ENCODE results near the gene TRPC4AP.
"Not testable (repeated sequence)": the region's sequence is repeated elsewhere in the genome, so short reads cannot be mapped to it uniquely, and the experiment has no call there.

TRPC4AP gene

GRCh38 chr20:35092524-35093266 lies at the start of gene TRPC4AP:
TSS of gene TRPC4AP (minus strand) at chr20:35092807. CDS start at chr20:35092781, 26 bp downstream.
- DNase-seq = peak; percentile 95

- DNase-seq = no peak
Measured at GRCh38 chr20:35135867-35136586, 43.4 kb upstream of the TRPC4AP start.

DNA sequence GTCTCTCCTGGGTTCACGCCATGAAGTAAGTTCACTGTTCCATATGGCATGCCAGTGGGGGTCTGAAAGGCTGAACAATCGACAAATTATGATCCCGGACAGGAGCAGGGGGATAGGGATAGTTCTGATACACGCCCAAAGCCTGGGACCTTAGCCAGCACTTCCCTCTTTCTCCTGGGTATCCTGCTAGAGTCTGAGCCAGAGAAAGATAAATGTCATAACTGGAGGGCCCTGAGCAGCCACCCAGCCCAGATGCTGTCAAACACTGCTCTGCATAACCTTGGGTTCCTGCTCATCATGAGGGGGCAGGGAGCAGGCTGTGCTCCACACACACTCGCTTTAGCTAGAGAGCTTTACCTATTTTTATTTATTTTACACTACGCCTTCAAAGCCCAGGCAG lies 42.3 kb upstream of the TRPC4AP start:
- DNase-seq = no peak

DNA sequence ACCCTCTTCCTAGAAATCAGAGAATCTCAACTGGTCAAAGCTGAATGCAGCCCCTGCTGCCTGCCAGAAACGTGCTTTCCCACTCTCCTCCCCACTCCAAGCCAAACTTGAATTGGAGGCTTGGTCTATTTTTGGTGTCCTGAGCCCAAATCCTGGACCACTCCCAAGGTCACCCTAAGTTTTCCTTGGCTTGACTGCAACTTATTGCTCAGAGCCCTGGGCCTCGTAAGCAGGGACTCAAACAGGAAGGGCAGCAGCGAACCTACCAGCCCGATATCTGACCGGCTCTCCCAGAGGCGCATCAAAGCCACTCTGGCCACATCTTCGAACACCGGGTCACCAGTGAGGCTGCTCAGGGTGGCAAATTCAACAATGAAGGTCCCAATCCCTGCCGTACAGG lies 41.9 kb upstream of the TRPC4AP start:
- DNase-seq = no peak

DNA sequence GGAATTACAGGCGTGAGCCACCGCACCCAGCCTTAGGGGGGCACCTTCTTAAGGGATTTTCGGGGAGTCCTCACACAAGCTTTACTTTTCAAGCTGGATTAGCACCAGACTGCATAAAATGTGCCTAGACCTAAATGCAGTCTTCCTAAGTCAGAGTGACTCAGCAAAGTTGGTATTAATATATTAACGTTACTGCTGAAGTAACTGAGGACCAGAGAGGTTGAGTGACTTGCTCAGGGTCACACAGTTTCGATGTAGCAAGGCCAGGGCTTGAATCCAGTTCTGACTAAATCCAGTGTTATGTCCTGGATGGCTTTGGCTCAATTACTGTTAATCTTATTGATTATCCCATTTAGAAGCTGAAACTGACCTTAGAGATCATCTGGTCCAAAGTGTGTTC lies 41.1 kb upstream of the TRPC4AP start:
- no peak for DNase-seq

GRCh38 chr20:35133031-35133430 lies 40.4 kb upstream of the TRPC4AP start:
- DNase-seq = no peak

- no peak for DNase-seq
Measured at GRCh38 chr20:35131934-35132333, 39.3 kb upstream of the TRPC4AP start.

DNA sequence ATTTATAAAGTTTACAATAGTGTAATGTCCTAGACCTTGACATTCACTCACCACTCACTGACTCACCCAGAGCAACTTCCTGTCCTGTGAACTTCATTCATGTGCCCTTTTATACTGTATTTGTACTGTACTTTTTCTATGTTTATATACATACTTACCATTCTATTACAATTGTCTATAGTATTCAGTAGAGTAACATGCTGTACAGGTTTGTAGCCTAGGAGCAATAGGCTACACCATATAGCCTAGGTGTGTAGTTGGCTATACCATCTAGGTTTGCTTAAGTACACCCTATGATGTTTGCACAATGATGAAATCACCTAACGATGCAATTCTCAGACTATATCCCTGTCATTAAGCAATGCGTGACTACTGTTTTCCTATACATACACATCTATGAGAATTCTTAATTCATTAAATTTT lies 37.1 kb upstream of the TRPC4AP start:
- peak; percentile 82 for DNase-seq

GRCh38 chr20:35125753-35126152 lies 33.1 kb upstream of the TRPC4AP start:
- no peak for DNase-seq

DNA sequence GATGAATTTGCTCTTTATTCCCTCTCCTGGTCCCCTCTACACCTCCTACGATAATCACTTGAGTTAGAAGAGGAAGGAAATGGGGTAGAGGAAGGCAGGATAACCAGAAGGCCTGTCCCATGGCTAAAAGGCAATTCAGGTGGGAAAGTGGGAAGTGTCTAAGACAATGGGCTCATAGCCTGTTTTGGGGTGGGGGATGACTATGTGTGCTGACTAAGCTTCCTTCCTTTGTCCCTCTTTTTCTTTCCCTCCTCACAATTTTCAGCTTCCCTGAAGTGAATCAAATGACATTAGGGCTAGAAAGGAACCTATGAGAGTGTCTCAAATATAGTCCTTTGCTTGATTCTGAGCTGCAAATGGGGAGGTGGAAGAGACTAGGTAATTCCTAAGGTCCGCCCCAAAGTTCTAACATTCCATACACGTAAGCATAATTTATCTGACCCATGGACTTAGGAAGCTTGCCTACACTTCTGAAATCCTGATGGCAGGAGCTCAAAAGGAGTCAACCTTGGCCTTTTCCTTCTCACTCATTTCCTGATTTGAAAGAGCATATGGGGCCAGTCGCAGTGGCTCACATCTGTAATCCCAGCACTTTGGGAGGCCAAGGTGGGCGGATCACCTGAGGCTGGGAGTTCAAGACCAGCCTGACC lies 30.3 kb upstream of the TRPC4AP start:
- no peak for DNase-seq

DNA sequence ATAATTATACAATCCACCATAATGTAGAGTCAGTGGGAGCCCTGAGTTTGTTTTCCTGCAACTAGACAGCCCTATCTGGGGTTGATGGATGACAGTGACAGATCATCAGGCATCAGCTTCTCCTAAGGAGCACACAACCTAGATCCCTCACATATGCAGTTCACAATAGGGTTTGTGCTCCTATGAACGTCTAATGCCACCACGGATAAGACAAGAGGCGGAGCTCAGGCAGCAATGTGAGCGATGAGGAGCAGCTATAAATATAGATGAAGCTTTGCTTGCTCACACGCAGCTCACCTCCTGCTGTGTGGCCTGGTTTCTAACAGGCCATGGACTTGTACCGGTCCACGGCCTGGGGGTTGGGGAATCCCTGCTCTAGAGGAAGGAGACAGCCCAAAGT lies 28.6 kb upstream of the TRPC4AP start:
- no peak for DNase-seq

DNA sequence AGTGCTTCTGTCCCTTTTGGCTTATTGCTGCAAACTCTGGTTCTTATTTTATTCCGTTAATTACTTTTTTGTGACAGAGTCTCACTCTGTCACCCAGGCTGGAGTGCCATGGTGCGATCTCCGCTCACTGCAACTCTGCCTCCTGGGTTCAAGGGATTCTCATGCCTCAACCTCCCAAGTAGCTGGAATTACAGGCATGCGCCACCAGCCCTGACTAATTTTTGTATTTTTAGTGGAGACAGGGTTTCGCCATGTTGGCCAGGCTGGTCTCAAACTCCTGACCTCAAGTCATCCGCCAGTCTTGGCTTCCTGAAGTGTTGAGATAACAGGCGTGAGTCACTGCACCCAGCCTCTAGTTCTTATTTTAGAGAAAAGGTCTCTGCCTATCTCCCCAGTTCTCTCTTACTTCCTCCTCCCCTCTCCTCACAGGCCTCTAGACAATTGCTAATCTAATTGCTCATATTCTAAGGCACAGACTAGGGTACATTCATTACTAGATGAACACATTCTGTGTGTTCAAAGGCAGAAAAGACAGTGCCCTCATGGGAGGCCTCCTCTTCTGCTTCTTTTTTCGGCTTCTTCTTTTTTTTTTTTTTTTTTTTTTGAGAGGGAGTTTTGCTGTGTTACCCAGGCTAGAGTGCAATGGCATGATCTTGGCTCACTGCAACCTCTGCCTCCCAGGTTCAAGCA lies 27.6 kb upstream of the TRPC4AP start:
- no peak for DNase-seq

DNA sequence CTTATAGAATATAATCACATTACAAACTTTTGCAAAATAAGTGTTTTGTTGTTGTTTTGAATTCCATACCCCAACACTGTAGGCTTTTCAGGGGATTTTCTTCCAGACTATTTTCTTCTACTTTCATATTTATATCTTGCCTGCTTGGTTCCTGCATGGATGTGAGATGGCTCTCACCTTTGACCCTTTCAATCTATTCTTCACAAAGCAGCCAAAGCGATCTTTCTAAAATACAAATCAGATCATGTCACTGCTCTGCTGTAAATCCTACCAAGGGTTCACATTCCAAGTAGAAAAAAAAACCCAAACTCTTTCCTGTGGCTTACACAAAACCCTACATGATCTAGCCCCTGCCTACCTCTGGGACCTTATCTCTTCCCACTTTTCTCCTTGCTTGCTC lies 25.0 kb upstream of the TRPC4AP start:
- DNase-seq = no peak

- DNase-seq = no peak
Measured at GRCh38 chr20:35117196-35117595, 24.6 kb upstream of the TRPC4AP start.

- no peak for DNase-seq
Measured at GRCh38 chr20:35116258-35116657, 23.7 kb upstream of the TRPC4AP start.

DNA sequence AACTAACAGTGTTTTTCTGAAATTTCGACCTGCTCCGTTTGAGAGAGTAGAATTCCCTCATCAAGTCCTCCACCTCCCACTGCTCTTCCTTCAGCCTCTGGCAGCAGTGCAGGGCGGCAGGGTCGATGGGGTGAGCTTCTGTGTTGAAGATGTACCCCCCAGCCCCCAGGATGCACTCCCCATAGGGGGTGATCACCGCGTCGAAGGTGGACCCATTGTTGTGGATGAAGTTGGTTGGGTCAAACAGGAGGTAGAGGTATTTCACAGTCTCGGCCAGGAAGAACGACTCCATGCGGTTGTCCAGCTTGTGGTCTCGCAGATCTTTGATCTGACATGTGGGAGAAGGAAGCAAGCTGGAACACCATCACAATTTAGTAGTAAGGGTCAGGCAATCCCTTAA lies 23.0 kb upstream of the TRPC4AP start:
- no peak for DNase-seq

- not testable (repeated sequence) for DNase-seq
Measured at GRCh38 chr20:35112276-35112675, 19.7 kb upstream of the TRPC4AP start.

- no peak for DNase-seq
Measured at GRCh38 chr20:35111141-35111888, 18.7 kb upstream of the TRPC4AP start.

GRCh38 chr20:35108921-35109320 lies 16.3 kb upstream of the TRPC4AP start:
- no peak for DNase-seq

GRCh38 chr20:35106827-35107380 lies 14.3 kb upstream of the TRPC4AP start:
- no peak for DNase-seq

DNA sequence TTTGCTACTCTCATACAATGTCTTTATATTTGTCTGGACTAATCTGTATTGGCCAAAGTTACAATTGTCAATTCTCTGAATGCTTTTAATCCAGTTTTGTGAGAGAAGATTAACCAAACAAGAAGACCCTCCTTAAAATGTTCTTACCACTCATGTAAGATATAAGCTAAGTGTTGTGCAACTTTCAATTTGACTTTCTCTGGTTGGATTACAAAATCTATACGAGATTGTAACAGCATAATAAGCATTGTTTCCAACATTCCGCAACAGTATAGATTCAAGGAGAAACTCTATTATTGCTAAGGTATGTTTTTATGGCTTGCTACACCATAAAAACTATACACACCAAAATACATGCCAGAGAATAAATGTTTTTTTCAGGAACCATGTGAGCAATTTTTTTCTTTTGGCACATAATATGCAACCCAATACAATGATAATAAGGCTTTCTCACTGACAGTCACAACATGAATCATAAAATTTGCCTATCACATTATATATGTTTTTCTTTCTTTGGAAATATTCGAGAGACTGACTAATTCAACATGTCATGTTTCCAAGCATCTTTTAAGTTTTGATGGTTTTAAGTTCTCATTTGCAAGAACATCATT lies 12.2 kb upstream of the TRPC4AP start:
- no peak for DNase-seq

GRCh38 chr20:35101620-35102019 lies 9.0 kb upstream of the TRPC4AP start:
- DNase-seq = no peak
